ENCODE results near the gene CH25H.
"Not testable (repeated sequence)": the region's sequence is repeated elsewhere in the genome, so short reads cannot be mapped to it uniquely, and the experiment has no call there.

CH25H gene

DNA sequence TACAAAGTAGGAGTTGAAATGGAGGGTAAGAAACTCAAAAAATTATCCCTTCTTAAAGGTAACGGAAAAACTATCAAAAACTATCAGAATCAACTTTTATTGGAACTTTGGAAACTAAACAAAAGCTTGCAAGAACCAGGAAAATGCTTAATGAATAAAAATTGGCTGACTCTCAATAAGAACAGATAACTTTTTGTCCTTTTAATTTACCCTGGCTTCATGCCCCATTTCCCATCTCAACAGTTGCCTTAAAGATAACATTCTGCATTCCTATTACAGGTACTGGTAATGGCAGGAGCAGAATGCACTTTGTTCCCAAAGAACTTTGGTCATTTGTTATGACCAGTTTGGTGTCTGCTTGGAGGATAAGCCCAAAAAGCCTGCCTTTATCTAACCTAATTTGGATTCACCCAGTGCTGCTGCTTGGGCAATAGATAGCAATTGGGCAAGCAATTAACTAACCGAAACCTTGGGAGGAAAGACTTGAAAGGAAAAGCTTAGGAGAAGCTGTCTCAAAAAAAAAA, 17.8 kb downstream of the CH25H start:
- no peak for DNase-seq

DNA sequence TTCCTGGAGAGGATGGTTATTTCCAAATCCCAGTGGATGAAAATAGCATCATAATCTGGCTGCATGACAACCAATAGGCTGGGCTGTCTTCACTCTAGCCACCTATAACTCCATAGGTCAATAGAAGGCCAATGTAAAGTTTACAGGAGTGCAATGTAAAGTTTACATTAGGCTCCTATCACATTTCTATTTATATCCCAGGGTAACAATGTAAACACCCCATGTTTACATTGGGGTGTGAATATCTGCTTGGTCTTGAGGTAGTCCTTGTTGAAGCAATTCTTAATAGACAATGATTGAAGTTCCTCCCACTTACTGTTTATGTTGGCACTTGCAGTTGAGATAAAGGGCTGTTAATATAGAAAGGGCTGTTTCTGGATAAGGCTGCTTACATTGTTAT, 21.5 kb downstream of the CH25H start:
- peak; percentile 38 for DNase-seq

DNA sequence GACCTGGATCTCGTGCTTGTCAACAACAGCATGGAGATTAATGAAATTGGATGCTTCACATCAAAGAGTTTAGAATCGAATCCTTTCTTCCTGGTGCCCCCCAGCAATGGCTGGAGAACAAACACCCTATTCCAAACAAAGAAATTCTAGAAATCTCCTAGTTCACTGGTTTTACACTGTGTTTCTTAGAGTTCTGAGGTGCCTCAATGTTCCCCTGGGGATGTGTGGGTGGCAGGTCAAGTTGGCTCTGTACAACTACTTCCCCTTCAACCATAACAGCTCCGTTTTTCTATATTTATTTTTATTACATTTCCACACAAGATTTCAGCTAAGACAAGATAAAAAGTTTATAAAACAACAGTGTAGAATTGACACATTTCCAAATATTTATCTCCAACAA, 22.5 kb downstream of the CH25H start:
- DNase-seq: no peak

DNA sequence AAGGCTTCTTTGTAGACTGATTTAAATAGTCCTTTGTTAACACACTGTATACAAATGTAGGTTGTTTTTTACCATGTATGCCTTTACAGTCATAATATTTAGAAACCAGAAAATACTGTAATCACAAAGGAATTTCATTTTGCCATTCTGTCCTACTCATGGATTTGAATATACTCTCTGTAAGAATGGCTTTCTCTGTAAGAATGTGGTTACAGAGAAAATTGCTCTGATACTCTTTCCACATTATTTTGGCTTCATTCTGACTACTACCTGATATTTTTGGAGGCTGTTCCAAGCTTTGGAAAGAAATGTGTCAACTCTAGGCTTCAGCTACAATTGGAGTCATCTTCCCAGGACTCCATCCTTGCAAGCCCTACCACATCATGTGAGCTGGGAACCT, 23.5 kb downstream of the CH25H start:
- DNase-seq: no peak

DNA sequence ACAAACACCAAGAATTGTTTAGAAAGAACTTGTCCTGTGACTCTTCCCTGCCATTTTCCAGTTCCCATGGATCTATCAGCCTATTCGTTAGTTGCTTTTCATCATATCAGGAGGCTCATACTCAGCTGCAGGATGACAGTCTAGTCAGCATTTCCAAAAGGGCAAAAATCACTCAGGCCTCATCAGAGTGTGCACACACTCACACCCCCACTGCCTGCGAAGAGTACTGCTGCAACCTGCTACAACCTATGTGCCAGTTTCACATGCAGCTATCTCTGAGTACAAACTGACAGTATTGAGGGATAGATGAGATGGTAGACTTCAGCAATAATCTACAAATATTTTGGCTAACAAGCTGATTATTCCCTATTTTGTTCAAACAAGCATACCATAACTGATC, 24.2 kb downstream of the CH25H start:
- DNase-seq: no peak

DNA sequence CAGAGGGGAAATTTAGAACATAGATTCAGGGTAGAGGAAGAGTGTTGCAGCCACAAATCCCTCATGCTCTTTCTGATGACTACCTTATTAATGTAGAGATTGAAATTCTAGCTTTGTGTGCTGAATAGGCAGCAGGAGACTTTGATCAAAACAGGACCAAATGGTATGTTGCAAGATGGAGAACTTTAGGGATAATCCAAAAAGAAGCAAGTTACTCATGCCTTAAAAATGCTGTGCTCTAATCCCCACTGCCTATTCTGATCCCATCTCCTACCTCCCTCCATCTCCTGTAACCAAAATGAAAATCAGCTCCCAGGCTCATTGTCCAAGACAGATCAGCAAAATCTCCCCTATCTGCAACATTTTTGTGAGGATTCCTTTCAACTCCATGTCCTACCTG, 31.3 kb downstream of the CH25H start:
- no peak for DNase-seq

DNA sequence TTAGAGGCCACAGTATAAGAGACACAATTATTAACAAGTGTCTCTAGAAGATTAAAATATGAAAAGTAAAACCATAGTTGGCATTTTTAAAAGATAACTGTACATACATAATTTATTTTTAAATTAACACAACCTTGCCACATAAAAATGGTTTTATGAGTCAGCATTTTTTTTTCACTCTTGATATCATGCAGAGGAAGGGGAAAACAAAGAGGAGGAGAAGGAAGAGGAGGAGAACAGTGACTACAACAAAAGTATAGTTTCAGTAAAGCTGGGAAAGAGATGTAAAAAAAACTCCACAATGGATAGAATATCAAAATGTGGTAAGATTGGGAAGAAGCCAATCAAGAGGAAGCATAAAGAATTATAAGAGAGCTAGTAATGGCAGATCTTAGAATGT, 34.0 kb downstream of the CH25H start:
- DNase-seq: no peak

DNA sequence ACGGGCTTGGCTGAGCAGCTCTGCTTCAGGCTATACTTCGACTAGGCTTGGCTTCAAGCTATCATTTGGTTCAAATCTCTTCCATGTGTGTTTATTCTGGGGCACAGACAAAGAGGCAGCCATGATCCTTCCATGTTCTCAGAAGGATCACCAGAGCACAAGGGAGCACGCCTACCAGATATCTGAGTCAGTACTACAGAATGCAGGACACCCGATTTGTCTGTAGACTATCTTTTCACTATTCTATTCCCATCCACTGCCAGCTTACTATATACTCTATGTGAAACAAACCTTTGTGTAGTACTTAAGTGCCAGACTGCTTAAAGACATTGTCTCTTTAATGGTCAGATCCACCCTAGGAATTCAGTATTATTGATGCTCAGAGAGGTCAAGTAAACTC, 35.1 kb downstream of the CH25H start:
- DNase-seq: no peak

DNA sequence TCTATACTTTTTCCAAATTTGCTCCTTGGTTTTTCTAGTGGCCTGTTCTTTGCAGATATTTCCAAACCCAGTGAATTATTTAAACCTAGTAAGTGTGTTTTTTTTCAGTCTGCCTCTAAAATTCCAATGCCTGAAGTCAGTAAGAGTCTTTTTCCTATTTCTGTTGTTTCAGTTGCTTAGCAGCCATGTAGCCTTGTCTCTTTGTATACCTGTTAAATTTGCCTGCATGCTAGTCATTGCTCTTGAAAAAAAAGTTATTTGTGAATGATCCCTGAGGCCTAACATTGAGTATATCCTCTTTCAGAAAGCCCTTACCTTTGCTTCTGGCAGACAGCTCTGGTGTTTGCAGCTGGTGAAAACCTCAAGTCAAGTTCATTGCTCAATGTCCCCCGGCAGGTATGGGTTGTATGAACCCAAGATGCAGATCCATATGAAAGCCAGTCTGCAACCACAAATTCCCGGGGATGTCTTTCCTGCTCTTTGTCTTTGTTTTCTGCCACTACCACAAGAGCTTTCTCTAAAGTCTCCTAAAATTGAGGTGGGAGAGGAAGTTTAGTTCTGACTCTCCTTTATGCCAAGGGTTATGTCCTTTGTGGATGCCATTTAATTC, 35.7 kb downstream of the CH25H start:
- peak; percentile 5 for DNase-seq

DNA sequence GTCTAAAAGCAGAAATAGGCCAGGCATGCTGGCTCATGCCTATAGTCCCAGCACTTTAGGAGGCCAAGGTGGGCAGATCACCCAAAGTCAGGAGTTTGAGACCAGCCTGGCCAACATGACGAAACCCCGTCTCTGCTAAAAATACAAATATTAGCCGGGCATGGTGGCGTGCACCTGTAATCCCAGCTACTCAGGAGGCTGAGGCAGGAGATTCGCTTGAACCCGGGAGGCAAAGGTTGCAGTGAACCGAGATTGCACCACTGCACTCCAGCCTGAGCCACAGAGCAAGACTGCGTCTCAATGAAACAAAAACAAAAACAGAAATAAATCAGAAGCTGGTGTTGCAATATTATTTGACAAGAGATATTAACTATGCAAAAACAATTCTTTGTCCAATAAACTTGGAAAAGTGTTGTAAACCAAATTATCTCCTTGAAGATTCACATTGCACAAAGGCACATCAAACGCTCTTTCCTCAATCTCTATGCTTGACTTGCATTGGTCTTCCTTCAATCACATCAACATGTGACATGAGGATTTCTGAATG, 38.7 kb downstream of the CH25H start:
- DNase-seq: not testable (repeated sequence)

DNA sequence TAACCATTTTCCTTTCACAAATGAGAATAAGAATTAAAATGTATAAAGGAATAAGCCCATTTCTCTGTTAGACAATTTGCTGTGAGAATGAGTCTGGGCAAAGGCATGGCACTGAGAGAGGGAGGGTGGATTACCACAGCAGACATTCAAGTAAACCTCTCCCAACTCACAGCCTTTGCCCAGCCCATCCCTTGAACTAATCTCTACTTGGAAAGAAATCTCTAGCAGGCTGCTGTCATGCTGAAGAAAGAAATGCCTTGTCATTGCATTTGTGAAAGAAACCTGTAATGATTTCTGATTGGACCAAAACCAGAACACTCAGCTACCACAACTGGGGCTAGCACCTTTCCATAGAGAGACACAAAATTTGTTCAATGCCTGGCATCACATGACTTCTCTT, 39.2 kb downstream of the CH25H start:
- no peak for DNase-seq

DNA sequence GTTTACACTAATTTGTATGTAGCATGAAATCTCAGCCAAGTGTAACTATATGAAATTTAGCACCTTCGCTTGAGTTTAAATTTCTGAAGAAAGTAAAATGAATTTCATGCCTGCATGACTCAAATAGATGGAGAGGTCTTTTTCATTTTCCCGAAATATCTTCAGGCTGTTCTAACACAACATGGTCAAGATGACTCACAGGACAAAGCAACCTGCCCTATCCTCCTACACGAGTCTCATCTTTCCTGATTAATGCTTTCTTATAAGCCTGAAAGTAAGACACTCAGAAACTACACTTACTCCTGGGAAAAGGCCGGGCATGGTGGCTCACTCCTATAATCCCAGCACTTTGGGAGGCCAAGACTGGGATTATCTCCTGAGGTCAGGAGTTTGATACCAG, 41.2 kb downstream of the CH25H start:
- DNase-seq: no peak

DNA sequence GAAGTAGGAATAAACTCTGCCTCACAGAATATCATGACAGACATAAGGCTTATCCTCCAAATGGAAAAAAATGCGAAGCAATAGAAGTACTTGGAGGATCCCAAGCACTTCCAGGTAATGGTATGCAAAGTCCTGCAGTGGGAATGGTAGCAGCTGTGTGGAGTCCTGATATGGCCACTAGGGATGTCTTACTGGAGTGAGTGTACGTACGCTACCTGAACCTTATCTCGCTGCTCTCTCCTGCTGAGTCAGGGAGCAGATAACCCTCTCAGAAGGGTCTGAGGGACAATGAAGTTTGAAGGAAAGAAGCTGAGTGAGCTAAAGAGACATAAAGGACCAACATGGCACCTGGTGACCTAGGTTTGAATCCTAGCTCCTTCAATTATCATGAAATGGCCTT, 42.2 kb downstream of the CH25H start:
- no peak for DNase-seq

DNA sequence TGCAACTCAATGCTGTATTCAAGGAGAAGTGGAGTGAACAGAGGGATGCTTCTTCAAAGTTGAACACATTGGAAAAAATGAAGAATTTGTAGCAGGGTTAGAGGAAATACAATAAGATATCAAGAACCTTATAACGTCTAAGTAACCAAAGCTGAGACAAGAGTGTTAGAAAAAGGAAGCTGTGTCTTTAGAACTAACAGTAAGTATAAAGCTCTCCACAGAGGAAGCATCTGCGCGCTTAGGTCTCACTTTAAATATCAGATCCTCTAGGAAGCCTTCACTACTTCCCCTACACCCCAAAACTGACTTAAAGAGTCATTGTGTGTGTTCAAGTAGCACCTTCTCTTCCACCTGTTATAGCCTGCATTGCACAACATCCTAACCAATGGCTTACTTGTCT, 43.0 kb downstream of the CH25H start:
- no peak for DNase-seq

DNA sequence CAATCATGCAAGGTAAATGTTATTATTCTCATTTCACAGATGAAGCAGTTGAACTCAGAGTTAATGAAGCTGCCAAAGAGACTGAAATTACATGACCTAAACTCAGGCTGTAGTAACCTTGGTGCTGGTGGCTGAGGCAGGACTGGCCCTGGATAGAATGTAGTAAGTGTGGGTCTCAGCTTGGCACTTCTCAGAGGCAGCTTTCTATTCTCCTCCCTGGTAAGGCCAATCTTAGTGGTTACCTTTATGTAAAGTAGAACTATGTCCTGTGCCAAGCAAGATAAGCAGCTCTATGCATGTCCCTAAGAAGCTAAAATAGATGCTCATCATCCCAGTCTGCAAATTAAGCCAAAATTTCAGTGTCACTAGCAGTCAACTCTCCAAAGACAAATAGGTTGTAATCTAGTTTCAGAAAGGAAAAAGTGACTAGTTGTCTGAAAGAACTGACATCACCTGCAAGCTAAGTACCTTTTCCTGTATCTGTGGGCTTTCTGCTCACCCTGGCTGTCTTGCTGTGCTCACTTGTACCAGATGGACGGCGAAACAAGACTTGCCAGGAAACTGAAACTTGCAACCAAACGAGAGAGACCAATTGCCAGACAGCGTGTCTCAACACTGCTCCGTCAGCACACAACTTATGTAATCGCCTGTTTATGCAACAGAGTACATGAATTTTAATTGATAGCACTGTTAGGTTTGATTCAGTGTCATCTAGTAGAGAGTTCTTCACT, 43.7 kb downstream of the CH25H start:
- no peak for DNase-seq

DNA sequence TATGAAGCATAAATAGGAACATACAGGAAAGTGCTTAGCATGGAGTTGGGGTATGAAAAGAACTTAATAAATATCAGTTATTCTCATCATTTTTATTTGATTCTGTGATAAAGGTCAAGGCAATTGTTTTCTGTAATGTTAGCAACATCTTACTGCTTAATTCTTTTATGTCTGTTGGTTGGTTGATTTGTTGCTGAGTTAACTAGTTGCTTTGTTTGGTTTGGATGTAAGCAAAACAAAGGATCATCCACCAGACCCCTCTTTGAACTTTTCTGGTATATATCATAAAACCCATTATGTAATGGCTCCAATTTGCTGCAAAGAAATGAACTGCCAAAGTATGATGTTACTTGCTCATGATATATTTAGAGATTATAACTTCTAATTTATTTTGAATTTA, 44.5 kb downstream of the CH25H start:
- no peak for DNase-seq

DNA sequence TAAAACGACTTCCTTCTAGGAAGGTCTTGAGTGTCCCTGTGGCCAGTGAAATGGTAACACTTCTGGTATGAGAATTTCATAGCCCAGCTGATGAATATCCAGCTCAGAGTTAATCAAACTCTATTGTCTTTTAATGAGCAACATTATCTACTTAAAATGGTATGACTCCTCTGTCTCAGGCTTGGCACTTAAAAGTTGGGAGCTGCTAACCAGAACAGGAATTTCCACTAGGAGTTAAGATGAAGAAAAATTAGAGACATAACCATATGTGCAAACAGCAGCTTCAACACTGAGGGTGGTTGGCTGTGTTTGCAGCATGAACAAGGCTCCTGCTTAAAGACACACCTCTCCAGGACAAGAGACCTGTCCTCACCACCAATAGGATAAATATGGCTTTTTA, 46.8 kb downstream of the CH25H start:
- DNase-seq: no peak

DNA sequence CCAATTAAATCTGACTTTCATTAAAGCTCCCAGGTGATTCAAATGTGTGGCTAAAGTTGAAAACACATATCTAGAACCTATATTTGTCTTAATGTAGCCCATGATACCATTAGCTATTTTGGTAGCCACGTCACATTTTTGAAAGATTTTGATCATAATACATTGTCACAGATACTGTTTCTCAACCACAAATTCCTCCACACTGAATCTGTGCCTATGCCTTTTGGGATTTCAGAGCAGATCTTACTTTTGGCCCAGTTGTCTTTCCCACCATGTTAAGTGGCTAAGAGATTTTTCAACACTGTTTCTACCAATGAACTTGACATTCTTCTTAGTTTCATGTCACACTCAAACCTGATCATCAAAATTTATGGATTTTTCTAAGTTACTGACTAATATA, 47.4 kb downstream of the CH25H start:
- DNase-seq: no peak

DNA sequence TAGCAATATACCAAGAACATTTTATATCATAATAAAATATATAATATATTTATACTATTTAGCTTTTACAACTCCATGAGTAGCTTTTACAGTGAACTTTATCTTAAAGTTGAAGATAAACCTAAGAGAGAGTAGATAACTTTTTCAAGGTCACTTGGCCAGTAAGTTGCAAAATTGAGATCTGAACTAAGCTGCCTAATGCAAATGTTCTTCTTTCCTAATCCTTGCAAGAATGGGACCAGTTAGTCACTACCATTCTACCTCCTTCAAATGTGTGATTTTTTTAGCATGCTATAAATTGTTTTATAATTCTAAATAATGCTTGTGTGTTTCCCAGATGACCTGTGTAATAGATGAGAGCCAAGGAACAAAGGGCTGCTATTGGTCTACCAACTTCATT, 47.8 kb downstream of the CH25H start:
- no peak for DNase-seq

DNA sequence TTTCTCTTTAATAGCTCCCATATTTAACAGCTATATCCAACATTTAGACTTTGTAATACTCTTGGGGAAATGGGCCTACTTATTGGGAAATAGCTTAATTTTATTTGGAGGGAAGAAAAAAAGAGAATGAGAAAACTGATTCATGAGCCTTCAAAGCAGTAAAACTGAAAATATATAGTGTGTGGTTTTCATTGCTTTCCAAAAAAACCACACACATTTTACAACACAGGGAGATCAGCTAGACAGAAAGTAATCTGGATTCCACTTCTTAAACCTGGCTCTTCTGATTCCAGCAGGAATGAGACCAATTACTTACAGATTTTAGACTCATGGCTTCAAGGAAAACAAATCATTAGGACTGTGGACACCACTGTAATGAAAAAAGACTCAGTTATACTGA, 48.7 kb downstream of the CH25H start:
- DNase-seq: no peak

DNA sequence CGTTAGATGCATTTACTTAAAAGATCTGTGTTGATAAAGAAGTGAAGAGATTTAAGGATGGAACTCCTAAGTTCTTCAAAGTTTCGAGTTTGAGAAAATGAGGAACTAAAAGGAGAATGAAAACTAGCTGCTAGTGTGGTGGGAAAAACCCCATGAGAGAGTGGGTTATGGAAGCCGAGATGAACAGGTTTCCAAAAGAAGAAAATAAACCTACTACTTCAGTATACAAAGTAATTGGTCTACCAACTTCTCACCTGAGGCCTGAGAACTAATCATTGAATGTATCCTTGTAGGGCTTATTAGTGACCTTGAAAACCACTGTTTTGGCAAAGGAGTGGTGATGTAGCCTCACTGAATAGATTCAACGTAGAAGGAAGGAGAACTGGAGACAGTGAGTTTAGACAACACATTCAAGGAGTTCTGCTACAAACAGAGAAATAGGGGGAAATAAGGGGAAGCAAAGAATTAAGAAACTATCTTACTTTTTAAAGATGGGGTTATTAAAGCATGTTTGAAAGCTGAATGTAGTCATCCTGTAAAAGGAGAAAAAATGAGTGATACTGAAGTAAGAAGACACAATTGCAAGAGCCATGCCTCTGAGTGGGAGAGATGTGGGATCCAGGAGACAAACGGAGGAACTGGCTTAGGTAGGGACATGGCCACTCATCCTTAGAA, 50.8 kb downstream of the CH25H start:
- DNase-seq: no peak
